ENCODE data around the gene SRGAP3.

Gene SRGAP3

GRCh38 chr3:9142362-9142761, 107.1 kb downstream of the SRGAP3 start (continued):
- TF ChIP-seq PRDM6 (tag by site-specific recombination; IDR thresholded peaks at IDR 0.05) = peak; percentile 98
- peak; percentile 91 for TF ChIP-seq ZNF843 (tag by site-specific recombination; IDR thresholded peaks at IDR 0.05)
- no peak for TF ChIP-seq ZNF792 (tag by site-specific recombination; IDR thresholded peaks at IDR 0.05)
- TF ChIP-seq KLF10 (tag by site-specific recombination; IDR thresholded peaks at IDR 0.05) = 0 out of 2 replicates have a peak, but pooled peaks have one; percentile 42
- 0 out of 2 replicates have a peak, but pooled peaks have one; percentile 30 for TF ChIP-seq ZNF335 (tag by site-specific recombination; conservative IDR thresholded peaks at IDR 0.05)
- TF ChIP-seq PRDM4 (tag by site-specific recombination; IDR thresholded peaks at IDR 0.05) = peak; percentile 65; the same call in 1 of the 2 replicates
- TF ChIP-seq ZNF510 (tag by site-specific recombination; IDR thresholded peaks at IDR 0.05; ENCODE audit: insufficient replicate concordance) = no peak
- TF ChIP-seq SCRT1 (tag by site-specific recombination; IDR thresholded peaks at IDR 0.05; ENCODE audit: borderline replicate concordance) = no peak
- TF ChIP-seq ZNF600 (tag by site-specific recombination; IDR thresholded peaks at IDR 0.05) = 0 out of 2 replicates have a peak, but pooled peaks have one; percentile 9
- TF ChIP-seq ZBTB17 (tag by site-specific recombination; IDR thresholded peaks at IDR 0.05) = no peak
- TF ChIP-seq ATF2 (tag by site-specific recombination; IDR thresholded peaks at IDR 0.05; ENCODE audit: low read depth) = no peak
- TF ChIP-seq, protein P1, sequence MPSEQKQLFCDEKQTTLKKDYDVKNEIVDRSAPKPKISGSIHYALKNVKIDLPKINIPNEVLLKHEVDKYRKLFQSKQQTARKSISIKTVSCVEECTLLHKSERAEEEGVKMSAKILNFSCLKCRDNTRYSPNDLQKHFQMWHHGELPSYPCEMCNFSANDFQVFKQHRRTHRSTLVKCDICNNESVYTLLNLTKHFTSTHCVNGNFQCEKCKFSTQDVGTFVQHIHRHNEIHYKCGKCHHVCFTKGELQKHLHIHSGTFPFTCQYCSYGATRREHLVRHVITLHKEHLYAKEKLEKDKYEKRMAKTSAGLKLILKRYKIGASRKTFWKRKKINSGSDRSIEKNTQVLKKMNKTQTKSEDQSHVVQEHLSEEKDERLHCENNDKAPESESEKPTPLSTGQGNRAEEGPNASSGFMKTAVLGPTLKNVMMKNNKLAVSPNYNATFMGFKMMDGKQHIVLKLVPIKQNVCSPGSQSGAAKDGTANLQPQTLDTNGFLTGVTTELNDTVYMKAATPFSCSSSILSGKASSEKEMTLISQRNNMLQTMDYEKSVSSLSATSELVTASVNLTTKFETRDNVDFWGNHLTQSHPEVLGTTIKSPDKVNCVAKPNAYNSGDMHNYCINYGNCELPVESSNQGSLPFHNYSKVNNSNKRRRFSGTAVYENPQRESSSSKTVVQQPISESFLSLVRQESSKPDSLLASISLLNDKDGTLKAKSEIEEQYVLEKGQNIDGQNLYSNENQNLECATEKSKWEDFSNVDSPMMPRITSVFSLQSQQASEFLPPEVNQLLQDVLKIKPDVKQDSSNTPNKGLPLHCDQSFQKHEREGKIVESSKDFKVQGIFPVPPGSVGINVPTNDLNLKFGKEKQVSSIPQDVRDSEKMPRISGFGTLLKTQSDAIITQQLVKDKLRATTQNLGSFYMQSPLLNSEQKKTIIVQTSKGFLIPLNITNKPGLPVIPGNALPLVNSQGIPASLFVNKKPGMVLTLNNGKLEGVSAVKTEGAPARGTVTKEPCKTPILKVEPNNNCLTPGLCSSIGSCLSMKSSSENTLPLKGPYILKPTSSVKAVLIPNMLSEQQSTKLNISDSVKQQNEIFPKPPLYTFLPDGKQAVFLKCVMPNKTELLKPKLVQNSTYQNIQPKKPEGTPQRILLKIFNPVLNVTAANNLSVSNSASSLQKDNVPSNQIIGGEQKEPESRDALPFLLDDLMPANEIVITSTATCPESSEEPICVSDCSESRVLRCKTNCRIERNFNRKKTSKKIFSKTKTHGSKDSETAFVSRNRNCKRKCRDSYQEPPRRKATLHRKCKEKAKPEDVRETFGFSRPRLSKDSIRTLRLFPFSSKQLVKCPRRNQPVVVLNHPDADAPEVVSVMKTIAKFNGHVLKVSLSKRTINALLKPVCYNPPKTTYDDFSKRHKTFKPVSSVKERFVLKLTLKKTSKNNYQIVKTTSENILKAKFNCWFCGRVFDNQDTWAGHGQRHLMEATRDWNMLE (tag by site-specific recombination; conservative IDR thresholded peaks at IDR 0.05; ENCODE audit: low read depth) = no peak
- no peak for TF ChIP-seq ZSCAN23 (tag by site-specific recombination; IDR thresholded peaks at IDR 0.05)
- TF ChIP-seq ZNF416 (tag by site-specific recombination; IDR thresholded peaks at IDR 0.05) = no peak
- no peak for TF ChIP-seq ZNF433 (tag by site-specific recombination; IDR thresholded peaks at IDR 0.05; ENCODE audit: low read depth)
- no peak for TF ChIP-seq ZBTB20 (tag by site-specific recombination; IDR thresholded peaks at IDR 0.05)
- TF ChIP-seq, protein P2, sequence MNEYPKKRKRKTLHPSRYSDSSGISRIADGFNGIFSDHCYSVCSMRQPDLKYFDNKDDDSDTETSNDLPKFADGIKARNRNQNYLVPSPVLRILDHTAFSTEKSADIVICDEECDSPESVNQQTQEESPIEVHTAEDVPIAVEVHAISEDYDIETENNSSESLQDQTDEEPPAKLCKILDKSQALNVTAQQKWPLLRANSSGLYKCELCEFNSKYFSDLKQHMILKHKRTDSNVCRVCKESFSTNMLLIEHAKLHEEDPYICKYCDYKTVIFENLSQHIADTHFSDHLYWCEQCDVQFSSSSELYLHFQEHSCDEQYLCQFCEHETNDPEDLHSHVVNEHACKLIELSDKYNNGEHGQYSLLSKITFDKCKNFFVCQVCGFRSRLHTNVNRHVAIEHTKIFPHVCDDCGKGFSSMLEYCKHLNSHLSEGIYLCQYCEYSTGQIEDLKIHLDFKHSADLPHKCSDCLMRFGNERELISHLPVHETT (tag by site-specific recombination; IDR thresholded peaks at IDR 0.05) = no peak
- TF ChIP-seq, protein P3, sequence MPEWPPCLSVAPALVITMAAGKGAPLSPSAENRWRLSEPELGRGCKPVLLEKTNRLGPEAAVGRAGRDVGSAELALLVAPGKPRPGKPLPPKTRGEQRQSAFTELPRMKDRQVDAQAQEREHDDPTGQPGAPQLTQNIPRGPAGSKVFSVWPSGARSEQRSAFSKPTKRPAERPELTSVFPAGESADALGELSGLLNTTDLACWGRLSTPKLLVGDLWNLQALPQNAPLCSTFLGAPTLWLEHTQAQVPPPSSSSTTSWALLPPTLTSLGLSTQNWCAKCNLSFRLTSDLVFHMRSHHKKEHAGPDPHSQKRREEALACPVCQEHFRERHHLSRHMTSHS (tag by site-specific recombination; IDR thresholded peaks at IDR 0.05) = no peak
- TF ChIP-seq ZFP41 (tag by site-specific recombination; IDR thresholded peaks at IDR 0.05; ENCODE audit: borderline replicate concordance) = no peak
- no peak for TF ChIP-seq ZNF76 (tag by site-specific recombination; IDR thresholded peaks at IDR 0.05; ENCODE audit: borderline replicate concordance, low read depth)
- TF ChIP-seq TSHZ1 (tag by site-specific recombination; IDR thresholded peaks at IDR 0.05; ENCODE audit: borderline replicate concordance) = peak; percentile 43; the same call in 1 of the 2 replicates
- no peak for TF ChIP-seq ZNF626 (tag by site-specific recombination; IDR thresholded peaks at IDR 0.05)
- peak; percentile 56 for TF ChIP-seq SP7 (tag by site-specific recombination; IDR thresholded peaks at IDR 0.05)
